ENCODE results near the gene FHIT.

The FHIT gene

GRCh38 chr3:60217156-60217911, 1033.9 kb downstream of the FHIT start:
- DNase-seq (ENCODE audit: insufficient read length, low spot score) (no peak), FAIRE-seq (no peak)
- TF ChIP-seq CTCF (IDR thresholded peaks at IDR 0.05; ENCODE audit: insufficient read depth, missing control alignments) = no peak

- FAIRE-seq (peak; percentile 81), DNase-seq (ENCODE audit: insufficient read length, low spot score) (no peak)
- no peak for TF ChIP-seq CTCF (IDR thresholded peaks at IDR 0.05; ENCODE audit: insufficient read depth, missing control alignments)
Observed at GRCh38 chr3:60216462-60217075, 1034.7 kb downstream of the FHIT start.

- FAIRE-seq = no peak
Observed at GRCh38 chr3:60215946-60216345, 1035.3 kb downstream of the FHIT start.

GRCh38 chr3:60207905-60208304, 1043.3 kb downstream of the FHIT start:
- FAIRE-seq (no peak), DNase-seq (ENCODE audit: insufficient read length, low spot score) (no peak)
- TF ChIP-seq CTCF (IDR thresholded peaks at IDR 0.05; ENCODE audit: insufficient read depth, missing control alignments) = no peak

More at GRCh38 chr3:60215946-60216345, 1035.3 kb downstream of the FHIT start:
- TF ChIP-seq CTCF (IDR thresholded peaks at IDR 0.05; ENCODE audit: insufficient read depth, missing control alignments) = no peak
- DNase-seq (ENCODE audit: insufficient read length, low spot score) = no peak

- FAIRE-seq (no peak), DNase-seq (ENCODE audit: insufficient read length, low spot score) (no peak)
- no peak for TF ChIP-seq CTCF (IDR thresholded peaks at IDR 0.05; ENCODE audit: insufficient read depth, missing control alignments)
Observed at GRCh38 chr3:60206206-60206605, 1045.0 kb downstream of the FHIT start.

GRCh38 chr3:60202052-60202726, 1049.1 kb downstream of the FHIT start:
- no peak for TF ChIP-seq CTCF (IDR thresholded peaks at IDR 0.05; ENCODE audit: insufficient read depth, missing control alignments)
- FAIRE-seq (no peak), DNase-seq (ENCODE audit: insufficient read length, low spot score) (no peak)

Measured in D721Med (cell line).